ENCODE results near the gene TIPARP.

DNA sequence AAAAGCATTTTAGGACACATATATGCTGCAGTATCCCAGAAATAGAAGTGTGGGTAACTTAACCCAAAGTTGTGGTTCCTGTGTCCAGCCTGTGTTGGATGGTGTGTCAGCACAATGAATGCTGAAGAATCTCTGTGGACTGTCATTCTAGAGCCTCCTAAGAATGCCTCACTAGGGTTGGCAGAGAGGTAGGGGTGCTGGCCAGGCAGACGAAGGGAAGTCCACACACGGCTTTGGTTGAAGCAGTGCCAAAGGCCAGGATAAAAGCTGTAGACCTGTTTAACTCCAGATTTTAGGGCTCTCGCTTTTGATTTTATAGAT, 43.7 kb upstream of the TIPARP start:
- TF ChIP-seq, protein P1, sequence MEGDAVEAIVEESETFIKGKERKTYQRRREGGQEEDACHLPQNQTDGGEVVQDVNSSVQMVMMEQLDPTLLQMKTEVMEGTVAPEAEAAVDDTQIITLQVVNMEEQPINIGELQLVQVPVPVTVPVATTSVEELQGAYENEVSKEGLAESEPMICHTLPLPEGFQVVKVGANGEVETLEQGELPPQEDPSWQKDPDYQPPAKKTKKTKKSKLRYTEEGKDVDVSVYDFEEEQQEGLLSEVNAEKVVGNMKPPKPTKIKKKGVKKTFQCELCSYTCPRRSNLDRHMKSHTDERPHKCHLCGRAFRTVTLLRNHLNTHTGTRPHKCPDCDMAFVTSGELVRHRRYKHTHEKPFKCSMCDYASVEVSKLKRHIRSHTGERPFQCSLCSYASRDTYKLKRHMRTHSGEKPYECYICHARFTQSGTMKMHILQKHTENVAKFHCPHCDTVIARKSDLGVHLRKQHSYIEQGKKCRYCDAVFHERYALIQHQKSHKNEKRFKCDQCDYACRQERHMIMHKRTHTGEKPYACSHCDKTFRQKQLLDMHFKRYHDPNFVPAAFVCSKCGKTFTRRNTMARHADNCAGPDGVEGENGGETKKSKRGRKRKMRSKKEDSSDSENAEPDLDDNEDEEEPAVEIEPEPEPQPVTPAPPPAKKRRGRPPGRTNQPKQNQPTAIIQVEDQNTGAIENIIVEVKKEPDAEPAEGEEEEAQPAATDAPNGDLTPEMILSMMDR (conservative IDR thresholded peaks at IDR 0.05 in 1 of 2, IDR thresholded peaks at IDR 0.05 in 1 of 2; ENCODE audit: low read depth in 1 of 2, low read length in 2 of 2): no peak
- no peak for TF ChIP-seq EZH2 (IDR thresholded peaks at IDR 0.05; ENCODE audit: low read length, missing control alignments)
